Endothelial cell (in vitro differentiated cells): ENCODE results near the gene NFRKB. TPM values are rescaled to one million over a fixed set of nuclear protein-coding genes. Genes with fewer than 3 reads are reported as not detected.

ENCODE experiments used
- DNase-seq: peaks from one replicate; pipeline ENCODE4 v3.0.0; 2021; ENCODE audit warnings: low spot score
- H3K27ac Mint-ChIP-seq: one replicate; pipeline ENCODE4 v1.8.0; 2021; ENCODE audit warnings: mixed read lengths, inconsistent platforms; ENCODE audit not compliant: unreplicated experiment
- H3K27me3 Mint-ChIP-seq: one replicate; pipeline ENCODE4 v1.8.0; 2021; ENCODE audit warnings: mild to moderate bottlenecking, moderate library complexity, mixed read lengths, inconsistent platforms; ENCODE audit not compliant: unreplicated experiment
- H3K36me3 Mint-ChIP-seq: one replicate; pipeline ENCODE4 v1.8.0; 2021; ENCODE audit warnings: mild to moderate bottlenecking, low read depth, mixed read lengths, inconsistent platforms; ENCODE audit not compliant: unreplicated experiment
- H3K4me1 Mint-ChIP-seq: one replicate; pipeline ENCODE4 v1.8.0; 2021; ENCODE audit warnings: mild to moderate bottlenecking, mixed read lengths, inconsistent platforms; ENCODE audit not compliant: unreplicated experiment
- H3K4me3 Mint-ChIP-seq: one replicate; pipeline ENCODE4 v1.8.0; 2021; ENCODE audit warnings: mild to moderate bottlenecking, mixed read lengths, inconsistent platforms; ENCODE audit not compliant: unreplicated experiment
- H3K9me3 Mint-ChIP-seq: one replicate; pipeline ENCODE4 v1.8.0; 2021; ENCODE audit warnings: mixed read lengths, inconsistent platforms; ENCODE audit not compliant: unreplicated experiment
- CTCF ChIP-seq: fragments of 200-600 bp; sonication (generic); IDR thresholded peaks from one replicate; pipeline ENCODE4 v1.5.0; 2021; ENCODE audit warnings: antibody characterized with exemption; ENCODE audit not compliant: unreplicated experiment
- total RNA-seq: library from RNA; stranded (reverse); fragmentation: NEBNext Ultra II Directional; extraction: Animal tissue kit (Norgen Biotek cat#: 25700); gene quantifications from one replicate; pipeline ENCODE4 v1.2.1, GENCODE V29; 2021; ENCODE audit not compliant: unreplicated experiment

The NFRKB gene
- total RNA-seq, 1 donor from 2014 or later, result 31.7 TPM

- Mint-ChIP-seq H3K27ac (no peak overlapping the region), H3K36me3 (peaks cover 38% of the 10 kb centered on the region), H3K9me3 (no peaks in the 10 kb centered on the region), H3K4me3 (peak overlapping the region; percentile 51), H3K4me1 (peaks cover 4% of the 10 kb centered on the region), H3K27me3 (no peaks in the 10 kb centered on the region)
- no peak for DNase-seq
- no peak for TF ChIP-seq CTCF
Observed at GRCh38 chr11:129918361-129918760, 23.0 kb upstream of the NFRKB start.

- H3K4me3 Mint-ChIP-seq, result no peak overlapping the region
- TF ChIP-seq CTCF, result no peak
- no peak overlapping the region for H3K27ac Mint-ChIP-seq
- H3K36me3 Mint-ChIP-seq, result peaks cover 31% of the 10 kb centered on the region
- no peaks in the 10 kb centered on the region for H3K27me3 Mint-ChIP-seq
- no peaks in the 10 kb centered on the region for H3K9me3 Mint-ChIP-seq
- H3K4me1 Mint-ChIP-seq, result peaks cover 4% of the 10 kb centered on the region
- no peak for DNase-seq
Observed at GRCh38 chr11:129917231-129917630, 21.9 kb upstream of the NFRKB start.

GRCh38 chr11:129911298-129911697 is 15.9 kb upstream of the NFRKB start:
- no peaks in the 10 kb centered on the region for H3K27me3 Mint-ChIP-seq
- peak overlapping the region; percentile 28 for H3K27ac Mint-ChIP-seq
- no peak for DNase-seq
- H3K4me1 Mint-ChIP-seq, result peaks cover 6% of the 10 kb centered on the region
- no peak for TF ChIP-seq CTCF
- no peaks in the 10 kb centered on the region for H3K9me3 Mint-ChIP-seq
- H3K4me3 Mint-ChIP-seq, result no peak overlapping the region
- peaks cover 19% of the 10 kb centered on the region for H3K36me3 Mint-ChIP-seq

- no peaks in the 10 kb centered on the region for H3K27me3 Mint-ChIP-seq
- H3K36me3 Mint-ChIP-seq, result peaks cover 21% of the 10 kb centered on the region
- no peak for TF ChIP-seq CTCF
- H3K4me1 Mint-ChIP-seq, result peaks cover 6% of the 10 kb centered on the region
- H3K27ac Mint-ChIP-seq, result no peak overlapping the region
- DNase-seq, result no peak
- H3K9me3 Mint-ChIP-seq, result no peaks in the 10 kb centered on the region
- H3K4me3 Mint-ChIP-seq, result no peak overlapping the region
Observed at GRCh38 chr11:129910360-129910759, 15.0 kb upstream of the NFRKB start.

- no peak for TF ChIP-seq CTCF
- H3K9me3 Mint-ChIP-seq, result no peaks in the 10 kb centered on the region
- DNase-seq, result no peak
- H3K4me1 Mint-ChIP-seq, result no peaks in the 10 kb centered on the region
- H3K27ac Mint-ChIP-seq, result no peak overlapping the region
- H3K27me3 Mint-ChIP-seq, result no peaks in the 10 kb centered on the region
- H3K4me3 Mint-ChIP-seq, result no peak overlapping the region
- peaks cover 16% of the 10 kb centered on the region for H3K36me3 Mint-ChIP-seq
Observed at GRCh38 chr11:129905402-129905801, 10.0 kb upstream of the NFRKB start.
